Prostate gland (tissue), 2 donors: ENCODE measurements around the gene HOXB5. TPM values are rescaled to one million over a fixed set of nuclear protein-coding genes. Genes with fewer than 3 reads are reported as not detected.

Experiments
- DNase-seq: peaks from one replicate; pipeline ENCODE4 v3.0.0-alpha.2; 2019; ENCODE audit warnings: low spot score
- H3K27ac ChIP-seq, 2 donors: fragments of 200-600 bp; sonication (generic); 2 replicates each; pipeline ENCODE4 v1.5.1; 2017 to 2019
- H3K27me3 ChIP-seq: fragments of 200-600 bp; sonication (generic); replicated peaks from 2 replicates; pipeline ENCODE4 v1.5.1; 2019; ENCODE audit not compliant: insufficient read depth
- H3K36me3 ChIP-seq, 2 donors: fragments of 200-600 bp; sonication (generic); 1 replicate in 1 of 2; 2 replicates in 1 of 2; pipeline versions ENCODE4 v1.5.1 to v1.8.1; 2017 to 2019
- H3K4me1 ChIP-seq: fragments of 200-600 bp; sonication (generic); replicated peaks from 2 replicates; pipeline ENCODE4 v1.5.1; 2019
- H3K4me3 ChIP-seq, 2 donors: fragments of 200-600 bp; sonication (generic); 2 replicates each; pipeline ENCODE4 v1.5.1; 2017 to 2019
- H3K9me3 ChIP-seq: fragments of 200-600 bp; sonication (generic); 2 replicates; pipeline ENCODE4 v1.5.1; 2017
- CTCF ChIP-seq, 4 experiments: fragments of 200-600 bp in 2 of 4; fragments of 450-650 bp in 2 of 4; sonication (generic) in 2 of 4; IDR thresholded peaks; 1 replicate in 3 of 4; 2 replicates in 1 of 4; pipeline ENCODE4 v1.5.1; 2016 to 2019; ENCODE audit warnings: antibody characterized with exemption in 4 of 4, mild to moderate bottlenecking in 2 of 4, moderate library complexity in 2 of 4
- POLR2A ChIP-seq: fragments of 450-650 bp; IDR thresholded peaks from one replicate; pipeline ENCODE4 v1.6.1; 2016; ENCODE audit warnings: antibody characterized with exemption, mild to moderate bottlenecking
- POLR2AphosphoS5 ChIP-seq: sonication (generic); formaldehyde crosslinking; IDR thresholded peaks from one replicate; pipeline ENCODE4 v1.6.1; 2017; ENCODE audit warnings: antibody characterized with exemption
- WGBS: methylation state at CpG from one replicate; pipeline ENCODE4 v1.1.5; 2018; 5-methylcytosine and 5-hydroxymethylcytosine counted together
- intact Hi-C: fragments of 100-400 bp; cut with DNase I; formaldehyde crosslinking; loops from one replicate; pipeline ENCODE4 v1.14.2; 2022
- total RNA-seq, 2 donors: library from RNA; depleted of rRNA; stranded (reverse); fragments of >200 nt; gene quantifications; one replicate each; pipeline ENCODE4 v1.1.0, GENCODE V29; 2016

The HOXB5 gene
- total RNA-seq, 2 donors from 2014 or later = 0.36 to 1.1 TPM

GRCh38 chr17:48631693-48632578, 38.4 kb upstream of the HOXB5 start:
- TF ChIP-seq CTCF (IDR thresholded peaks at IDR 0.05) (no peak), POLR2A (no peak), POLR2AphosphoS5 (no peak)
- Histone ChIP-seq H3K36me3 (no peaks in the 10 kb centered on the region), H3K4me1 (no peaks in the 10 kb centered on the region), H3K9me3 (no peaks in the 10 kb centered on the region), H3K27ac (no peak overlapping the region), H3K27me3 (peaks cover 61% of the 10 kb centered on the region), H3K4me3 (no peak overlapping the region)
- intact Hi-C loops = no loop called here
- DNase-seq = no peak
- 67% methylated on average over 7 of the region's 7 CpGs for WGBS

GRCh38 chr17:48630925-48631692, 37.5 kb upstream of the HOXB5 start:
- TF ChIP-seq CTCF (IDR thresholded peaks at IDR 0.05) = no peak
- TF ChIP-seq POLR2A = no peak
- no peak for TF ChIP-seq POLR2AphosphoS5

GRCh38 chr17:48630009-48630924, 36.7 kb upstream of the HOXB5 start:
- H3K9me3 ChIP-seq = no peaks in the 10 kb centered on the region
- WGBS = 61% methylated on average over 15 of the region's 15 CpGs
- no peak for TF ChIP-seq POLR2AphosphoS5
- TF ChIP-seq CTCF (IDR thresholded peaks at IDR 0.05) = no peak
- TF ChIP-seq POLR2A = no peak
- H3K36me3 ChIP-seq = no peaks in the 10 kb centered on the region
- intact Hi-C loops = no loop called here
- no peak for DNase-seq
- no peak overlapping the region for H3K4me3 ChIP-seq
- H3K27me3 ChIP-seq = peaks cover 58% of the 10 kb centered on the region
- H3K27ac ChIP-seq = no peak overlapping the region
- peaks cover 2% of the 10 kb centered on the region for H3K4me1 ChIP-seq

More at GRCh38 chr17:48630925-48631692, 37.5 kb upstream of the HOXB5 start:
- Histone ChIP-seq H3K4me1 (no peaks in the 10 kb centered on the region), H3K27me3 (peaks cover 66% of the 10 kb centered on the region), H3K27ac (no peak overlapping the region), H3K9me3 (no peaks in the 10 kb centered on the region), H3K4me3 (no peak overlapping the region), H3K36me3 (no peaks in the 10 kb centered on the region)
- WGBS = 41% methylated on average over 15 of the region's 15 CpGs
- intact Hi-C loops = no loop called here
- no peak for DNase-seq

- no peak for DNase-seq
- peaks cover 52% of the 10 kb centered on the region for H3K27me3 ChIP-seq
- H3K9me3 ChIP-seq = no peaks in the 10 kb centered on the region
- H3K4me1 ChIP-seq = peaks cover 9% of the 10 kb centered on the region
- H3K27ac ChIP-seq = no peak overlapping the region
- no peak for TF ChIP-seq POLR2AphosphoS5
- TF ChIP-seq CTCF (IDR thresholded peaks at IDR 0.05) = no peak
- no peak for TF ChIP-seq POLR2A
- no peaks in the 10 kb centered on the region for H3K36me3 ChIP-seq
- no peak overlapping the region for H3K4me3 ChIP-seq
- 58% methylated on average over 5 of the region's 5 CpGs for WGBS
- intact Hi-C loops = no loop called here
Measured at GRCh38 chr17:48629411-48629759, 35.8 kb upstream of the HOXB5 start.
